Measurements from ENCODE around the gene PLEKHM2.

PLEKHM2 gene

DNA sequence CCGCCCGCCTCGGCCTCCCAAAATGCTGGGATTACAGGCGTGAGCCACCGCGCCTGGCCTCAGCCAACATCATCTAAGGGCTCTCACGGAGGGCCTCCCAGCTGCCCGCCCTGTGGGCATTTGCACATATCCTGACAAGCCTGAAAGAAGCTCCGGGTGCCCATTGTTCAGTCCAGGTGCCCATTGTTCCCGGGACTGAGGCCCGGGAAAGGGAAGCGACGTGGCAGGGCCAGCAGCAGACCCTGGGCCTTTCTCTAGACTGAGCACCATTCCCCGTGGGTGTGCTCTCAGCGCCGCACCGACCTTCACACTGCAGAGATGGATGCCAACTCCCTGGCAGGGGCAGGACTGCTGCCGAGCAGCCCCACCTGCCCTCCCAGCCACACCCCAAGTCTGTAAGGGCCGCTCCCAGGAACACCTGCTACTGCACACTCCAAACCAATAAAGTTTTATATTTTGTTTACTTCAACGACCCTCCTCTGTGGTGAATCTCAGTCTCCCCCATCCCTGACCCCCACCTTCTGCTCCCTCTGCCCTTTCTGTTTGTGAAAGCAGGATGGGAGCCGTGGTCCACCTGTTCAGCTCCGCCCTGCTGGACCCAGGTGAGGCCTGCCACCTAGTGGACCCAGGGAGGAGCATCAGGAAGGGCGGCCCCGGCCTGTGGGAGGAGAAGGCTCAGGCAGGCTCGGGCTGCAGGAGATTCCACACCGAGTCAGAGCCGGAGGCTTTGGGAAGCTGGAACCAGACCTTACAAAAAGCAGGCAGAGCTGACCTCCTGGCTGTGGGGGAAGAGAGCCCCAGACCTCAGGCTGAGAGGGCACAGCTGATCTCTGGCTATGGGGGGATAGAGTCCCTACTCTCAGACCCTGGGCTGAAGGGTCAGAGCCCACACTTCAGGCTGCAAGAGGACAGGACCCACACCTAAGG is 57.1 kb downstream of the PLEKHM2 start:
- TF ChIP-seq SUZ12 (IDR thresholded peaks at IDR 0.05; ENCODE audit: extremely low read depth, insufficient read depth, insufficient read length) (no peak), ZNF274 (IDR thresholded peaks at IDR 0.05; ENCODE audit: low read depth, low read length) (no peak)
- Histone ChIP-seq H3K9ac (ENCODE audit: insufficient read length, low read depth) (peak overlapping the region; percentile 57), H3K27me3 (ENCODE audit: insufficient read depth, insufficient read length) (no peaks in the 10 kb centered on the region), H3K4me3 (ENCODE audit: insufficient read length, low read depth) (no peak overlapping the region), H3K4me1 (ENCODE audit: insufficient read depth, insufficient read length) (peaks cover 20% of the 10 kb centered on the region), H3K36me3 (ENCODE audit: insufficient read depth, insufficient read length, low read length) (peaks cover 5% of the 10 kb centered on the region), H3K9me3 (ENCODE audit: insufficient read depth, low read length) (no peaks in the 10 kb centered on the region)
- DNase-seq (ENCODE audit: low read depth, low spot score): peak; percentile 60

DNA sequence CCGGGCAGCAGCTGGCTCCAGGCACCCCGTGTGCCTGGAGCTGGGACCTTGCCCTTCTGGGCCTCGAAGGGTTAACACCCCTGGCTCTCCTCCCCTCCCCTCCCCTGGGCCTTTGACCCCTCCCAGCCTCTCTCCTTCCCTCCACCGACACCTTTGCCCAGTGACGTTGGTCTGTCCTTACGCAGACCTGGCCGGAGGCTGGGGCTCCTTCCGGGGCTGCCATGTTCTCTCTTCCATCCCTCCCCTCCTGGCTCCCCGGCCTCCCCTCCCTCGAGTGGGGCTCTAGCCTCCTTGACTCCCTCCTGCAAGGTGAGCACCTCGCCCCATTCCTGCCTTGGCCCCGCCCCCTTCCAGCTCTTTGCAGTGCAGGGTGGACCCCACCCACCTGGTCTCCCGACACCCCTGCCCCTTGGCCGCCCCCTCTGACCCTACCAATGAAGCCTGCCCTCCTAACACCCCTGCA is 58.2 kb downstream of the PLEKHM2 start, which contains the start of gene TMEM82:
TSS of gene TMEM82 (plus strand) at position 161 of the 463 bp plus-strand sequence. CDS start at position 222, 61 bp downstream.
- TF ChIP-seq SUZ12 (IDR thresholded peaks at IDR 0.05; ENCODE audit: extremely low read depth, insufficient read depth, insufficient read length) (no peak), ZNF274 (IDR thresholded peaks at IDR 0.05; ENCODE audit: low read depth, low read length) (no peak), YY1 (IDR thresholded peaks at IDR 0.05; ENCODE audit: insufficient read depth, insufficient read length) (no peak)

DNA sequence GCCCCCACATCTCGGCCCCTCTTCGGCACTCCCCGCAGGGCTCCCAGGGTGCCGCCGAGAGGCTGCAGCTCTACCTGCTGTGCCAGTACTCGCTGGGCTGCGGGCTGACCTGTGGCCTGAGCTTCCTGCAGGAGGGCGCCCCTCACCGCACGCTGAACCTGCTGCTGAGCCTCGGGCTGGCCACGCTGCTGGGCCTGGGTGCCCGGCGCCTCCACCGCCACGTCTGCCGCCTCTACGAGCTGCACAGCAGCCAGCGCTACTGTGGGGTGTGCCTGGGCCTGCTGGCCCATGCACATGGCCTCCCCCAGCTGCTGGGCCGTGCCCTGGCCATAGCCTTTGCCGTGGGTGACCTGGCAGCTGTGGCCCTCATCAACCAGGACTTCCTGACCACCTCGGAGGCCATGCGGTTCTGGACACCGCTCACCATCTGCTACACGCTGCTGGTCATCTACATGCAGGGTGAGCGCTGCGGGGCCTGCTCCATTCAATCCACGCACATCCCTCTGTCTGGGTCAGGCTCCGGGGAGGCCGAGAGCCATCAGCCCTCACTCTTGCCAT is 60.1 kb downstream of the PLEKHM2 start:
- no peak for TF ChIP-seq ZNF274 (IDR thresholded peaks at IDR 0.05; ENCODE audit: low read depth, low read length)
- no peak for TF ChIP-seq YY1 (IDR thresholded peaks at IDR 0.05; ENCODE audit: insufficient read depth, insufficient read length)
- TF ChIP-seq SUZ12 (IDR thresholded peaks at IDR 0.05; ENCODE audit: extremely low read depth, insufficient read depth, insufficient read length): no peak
- Histone ChIP-seq H3K36me3 (ENCODE audit: insufficient read depth, insufficient read length, low read length) (peaks cover 2% of the 10 kb centered on the region), H3K9me3 (ENCODE audit: insufficient read depth, low read length) (no peaks in the 10 kb centered on the region), H3K4me1 (ENCODE audit: insufficient read depth, insufficient read length) (peaks cover 17% of the 10 kb centered on the region), H3K4me3 (ENCODE audit: insufficient read length, low read depth) (no peak overlapping the region), H3K27me3 (ENCODE audit: insufficient read depth, insufficient read length) (no peaks in the 10 kb centered on the region), H3K9ac (ENCODE audit: insufficient read length, low read depth) (no peak overlapping the region)
- DNase-seq (ENCODE audit: low read depth, low spot score): no peak

More for the DNA sequence above, 58.2 kb downstream of the PLEKHM2 start, which contains the start of gene TMEM82:
- Histone ChIP-seq H3K9me3 (ENCODE audit: insufficient read depth, low read length) (no peaks in the 10 kb centered on the region), H3K36me3 (ENCODE audit: insufficient read depth, insufficient read length, low read length) (peaks cover 5% of the 10 kb centered on the region), H3K9ac (ENCODE audit: insufficient read length, low read depth) (peak within 1 kb of the TSS; percentile 57), H3K27me3 (ENCODE audit: insufficient read depth, insufficient read length) (no peaks in the 10 kb centered on the region), H3K4me3 (ENCODE audit: insufficient read length, low read depth) (peak within 1 kb of the TSS; percentile 12), H3K4me1 (ENCODE audit: insufficient read depth, insufficient read length) (peaks cover 20% of the 10 kb centered on the region)
- DNase-seq (ENCODE audit: low read depth, low spot score): no peak

DNA sequence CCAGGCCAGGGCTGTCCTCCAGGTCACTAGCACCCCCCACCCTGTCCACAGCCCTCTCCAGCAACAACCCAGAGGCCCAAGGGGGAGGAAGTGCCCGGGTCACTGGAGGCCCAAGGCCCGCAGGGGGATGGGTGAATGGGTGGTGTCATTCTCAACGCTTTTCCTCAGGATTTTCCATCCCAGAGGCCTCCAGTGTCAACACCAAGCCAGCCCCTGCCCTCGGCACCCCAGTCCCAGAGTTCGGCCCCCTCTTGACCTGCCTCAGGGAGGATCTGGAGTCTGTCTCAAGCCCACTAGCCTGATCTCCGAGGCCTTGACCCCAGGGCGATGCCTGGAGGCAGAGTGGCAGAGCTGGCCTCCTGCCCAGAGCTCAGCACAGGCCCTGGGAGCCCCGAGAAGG is 63.3 kb downstream of the PLEKHM2 start:
- no peak for TF ChIP-seq SUZ12 (IDR thresholded peaks at IDR 0.05; ENCODE audit: extremely low read depth, insufficient read depth, insufficient read length)
- no peak for TF ChIP-seq ZNF274 (IDR thresholded peaks at IDR 0.05; ENCODE audit: low read depth, low read length)
- no peak for TF ChIP-seq YY1 (IDR thresholded peaks at IDR 0.05; ENCODE audit: insufficient read depth, insufficient read length)
- no peaks in the 10 kb centered on the region for H3K27me3 ChIP-seq (ENCODE audit: insufficient read depth, insufficient read length)
- H3K9me3 ChIP-seq (ENCODE audit: insufficient read depth, low read length): no peaks in the 10 kb centered on the region
- no peaks in the 10 kb centered on the region for H3K36me3 ChIP-seq (ENCODE audit: insufficient read depth, insufficient read length, low read length)
- no peak overlapping the region for H3K9ac ChIP-seq (ENCODE audit: insufficient read length, low read depth)
- no peak for DNase-seq (ENCODE audit: low read depth, low spot score)
- no peak overlapping the region for H3K4me3 ChIP-seq (ENCODE audit: insufficient read length, low read depth)
- peaks cover 16% of the 10 kb centered on the region for H3K4me1 ChIP-seq (ENCODE audit: insufficient read depth, insufficient read length)

DNA sequence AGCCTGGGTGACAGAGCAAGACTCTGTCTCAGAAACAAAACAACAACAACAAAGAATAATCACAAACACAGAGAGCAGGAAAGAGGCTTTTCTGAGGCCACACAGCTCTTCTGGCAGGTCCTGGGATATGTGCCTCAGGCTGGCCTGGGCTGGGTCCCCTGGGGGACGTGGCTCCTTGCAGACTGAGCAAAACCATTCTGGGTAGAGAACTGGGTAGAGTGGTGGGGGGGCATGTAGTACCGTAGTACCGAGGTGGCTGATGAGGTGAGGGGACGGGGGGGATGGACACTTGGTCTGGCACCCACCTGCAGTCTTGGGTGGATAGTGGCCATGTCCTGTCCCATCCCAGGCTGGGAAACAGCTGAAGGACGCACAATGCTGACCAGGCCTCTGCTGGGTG is 64.1 kb downstream of the PLEKHM2 start:
- no peak overlapping the region for H3K9ac ChIP-seq (ENCODE audit: insufficient read length, low read depth)
- H3K4me3 ChIP-seq (ENCODE audit: insufficient read length, low read depth): no peak overlapping the region
- DNase-seq (ENCODE audit: low read depth, low spot score): no peak
- no peaks in the 10 kb centered on the region for H3K36me3 ChIP-seq (ENCODE audit: insufficient read depth, insufficient read length, low read length)
- TF ChIP-seq ZNF274 (IDR thresholded peaks at IDR 0.05; ENCODE audit: low read depth, low read length) (no peak), YY1 (IDR thresholded peaks at IDR 0.05; ENCODE audit: insufficient read depth, insufficient read length) (no peak), SUZ12 (IDR thresholded peaks at IDR 0.05; ENCODE audit: extremely low read depth, insufficient read depth, insufficient read length) (no peak)
- H3K4me1 ChIP-seq (ENCODE audit: insufficient read depth, insufficient read length): peaks cover 11% of the 10 kb centered on the region
- H3K27me3 ChIP-seq (ENCODE audit: insufficient read depth, insufficient read length): no peaks in the 10 kb centered on the region
- H3K9me3 ChIP-seq (ENCODE audit: insufficient read depth, low read length): no peaks in the 10 kb centered on the region

DNA sequence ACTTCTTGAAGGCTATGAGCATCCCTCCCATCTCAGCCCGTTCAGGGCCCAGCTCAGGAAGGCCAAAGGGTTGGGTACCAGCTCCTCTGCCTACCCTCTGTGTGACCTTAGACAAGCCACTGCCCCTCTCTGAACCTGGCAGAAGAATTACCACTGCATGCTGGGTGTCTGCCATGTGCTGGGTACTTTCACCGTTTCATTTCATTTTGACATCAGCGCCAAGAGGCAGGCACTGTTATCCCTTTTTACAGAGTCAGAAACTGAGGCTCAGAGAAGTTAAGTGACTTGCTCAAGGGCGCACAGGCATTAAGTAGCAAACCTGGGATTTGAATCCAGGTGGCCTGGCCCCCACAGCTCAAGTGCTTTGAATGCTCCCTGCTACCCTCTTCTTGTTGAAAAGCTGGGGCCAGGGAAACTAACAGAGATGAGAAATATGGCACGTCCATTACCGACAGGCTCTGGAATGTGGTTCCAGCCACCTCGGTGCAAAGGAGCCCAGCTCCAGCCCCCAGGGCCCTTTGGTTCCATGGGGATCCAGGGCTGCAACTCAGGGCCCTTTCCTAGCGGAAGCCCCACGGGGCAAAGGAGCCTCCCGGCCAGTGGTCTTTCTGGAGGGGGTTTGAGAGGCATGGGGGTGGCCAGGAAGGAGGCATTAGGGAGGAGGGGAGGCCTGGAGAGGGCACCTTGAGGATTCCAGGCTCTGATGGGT is 64.7 kb downstream of the PLEKHM2 start:
- H3K9me3 ChIP-seq (ENCODE audit: insufficient read depth, low read length): no peaks in the 10 kb centered on the region
- H3K9ac ChIP-seq (ENCODE audit: insufficient read length, low read depth): no peak overlapping the region
- DNase-seq (ENCODE audit: low read depth, low spot score): no peak
- no peak overlapping the region for H3K4me3 ChIP-seq (ENCODE audit: insufficient read length, low read depth)
- H3K36me3 ChIP-seq (ENCODE audit: insufficient read depth, insufficient read length, low read length): no peaks in the 10 kb centered on the region
- H3K27me3 ChIP-seq (ENCODE audit: insufficient read depth, insufficient read length): no peaks in the 10 kb centered on the region
- no peak for TF ChIP-seq SUZ12 (IDR thresholded peaks at IDR 0.05; ENCODE audit: extremely low read depth, insufficient read depth, insufficient read length)
- H3K4me1 ChIP-seq (ENCODE audit: insufficient read depth, insufficient read length): peaks cover 11% of the 10 kb centered on the region
